Measurements from ENCODE around the gene NUP214. TPM values are rescaled to one million over a fixed set of nuclear protein-coding genes. Genes with fewer than 3 reads are reported as not detected.

The NUP214 gene
- total RNA-seq, 4 donors from 2014 or later = 36.1 to 104 (median 69.6) TPM

DNA sequence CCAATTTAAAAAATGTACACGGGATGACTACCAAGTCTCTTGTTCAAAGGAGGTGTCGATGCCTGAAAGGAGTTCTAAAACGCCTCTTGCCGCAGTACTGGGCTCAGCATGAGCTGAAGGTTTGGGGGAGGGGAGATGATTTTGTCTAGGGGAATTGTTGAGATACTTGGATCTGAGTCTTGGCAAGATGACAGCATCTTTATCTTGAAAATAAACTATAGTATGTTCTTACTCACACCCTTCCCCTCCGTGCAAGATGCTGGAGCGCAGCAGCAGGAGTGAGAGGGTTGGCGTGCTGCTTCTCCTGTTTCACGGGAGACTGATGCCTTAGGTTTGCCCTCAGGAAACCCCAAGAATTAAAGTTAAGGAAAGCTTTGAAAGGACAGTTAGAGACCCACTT is 103.6 kb downstream of the NUP214 start:
- no peaks in the 10 kb centered on the region for H3K27me3 ChIP-seq
- WGBS = 77% methylated on average over 8 of the region's 8 CpGs
- H3K4me1 ChIP-seq = peaks cover 12% of the 10 kb centered on the region
- TF ChIP-seq, protein P1, sequence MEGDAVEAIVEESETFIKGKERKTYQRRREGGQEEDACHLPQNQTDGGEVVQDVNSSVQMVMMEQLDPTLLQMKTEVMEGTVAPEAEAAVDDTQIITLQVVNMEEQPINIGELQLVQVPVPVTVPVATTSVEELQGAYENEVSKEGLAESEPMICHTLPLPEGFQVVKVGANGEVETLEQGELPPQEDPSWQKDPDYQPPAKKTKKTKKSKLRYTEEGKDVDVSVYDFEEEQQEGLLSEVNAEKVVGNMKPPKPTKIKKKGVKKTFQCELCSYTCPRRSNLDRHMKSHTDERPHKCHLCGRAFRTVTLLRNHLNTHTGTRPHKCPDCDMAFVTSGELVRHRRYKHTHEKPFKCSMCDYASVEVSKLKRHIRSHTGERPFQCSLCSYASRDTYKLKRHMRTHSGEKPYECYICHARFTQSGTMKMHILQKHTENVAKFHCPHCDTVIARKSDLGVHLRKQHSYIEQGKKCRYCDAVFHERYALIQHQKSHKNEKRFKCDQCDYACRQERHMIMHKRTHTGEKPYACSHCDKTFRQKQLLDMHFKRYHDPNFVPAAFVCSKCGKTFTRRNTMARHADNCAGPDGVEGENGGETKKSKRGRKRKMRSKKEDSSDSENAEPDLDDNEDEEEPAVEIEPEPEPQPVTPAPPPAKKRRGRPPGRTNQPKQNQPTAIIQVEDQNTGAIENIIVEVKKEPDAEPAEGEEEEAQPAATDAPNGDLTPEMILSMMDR (IDR thresholded peaks at IDR 0.05) = no peak
- TF ChIP-seq POLR2AphosphoS5 (IDR thresholded peaks at IDR 0.05) = no peak
- no peak for TF ChIP-seq POLR2A (IDR thresholded peaks at IDR 0.05)
- TF ChIP-seq EP300 (IDR thresholded peaks at IDR 0.05) = no peak
- H3K9me3 ChIP-seq = no peaks in the 10 kb centered on the region
- H3K27ac ChIP-seq = no peak overlapping the region
- no peak overlapping the region for H3K4me3 ChIP-seq
- DNase-seq (ENCODE audit: low spot score in 2 of 2) = no peak
- H3K36me3 ChIP-seq = peaks cover 51% of the 10 kb centered on the region

DNA sequence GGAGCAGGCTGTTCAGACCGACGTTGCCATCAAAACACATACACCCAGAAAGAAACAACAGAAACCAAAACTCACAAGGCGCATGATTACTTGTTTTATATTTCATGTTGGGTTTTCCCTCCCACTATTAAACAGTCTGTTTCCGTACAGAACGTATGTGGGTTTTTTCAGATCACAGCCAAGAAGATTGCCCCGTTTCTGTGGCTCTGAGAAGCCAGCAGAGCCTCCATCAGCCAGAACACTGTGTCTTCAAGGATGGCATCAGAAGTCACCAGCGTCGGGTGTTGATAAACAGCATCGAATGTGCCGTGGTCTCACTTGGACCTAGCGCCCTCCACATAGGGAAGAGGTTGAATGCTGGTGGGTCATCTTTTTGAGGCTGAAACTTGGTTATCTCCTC is 108.2 kb downstream of the NUP214 start:
- 88% methylated on average over 11 of the region's 11 CpGs for WGBS
- no peak for TF ChIP-seq POLR2A (IDR thresholded peaks at IDR 0.05)
- no peak for TF ChIP-seq EP300 (IDR thresholded peaks at IDR 0.05)
- no peak for TF ChIP-seq POLR2AphosphoS5 (IDR thresholded peaks at IDR 0.05)
- TF ChIP-seq, protein P1 (IDR thresholded peaks at IDR 0.05) = no peak
- Histone ChIP-seq H3K9me3 (no peaks in the 10 kb centered on the region), H3K27me3 (no peaks in the 10 kb centered on the region), H3K27ac (no peak overlapping the region), H3K36me3 (peaks cover 59% of the 10 kb centered on the region), H3K4me3 (no peak overlapping the region), H3K4me1 (peaks cover 10% of the 10 kb centered on the region)
- peak in 1 of 2 donors; percentile 55 for DNase-seq (ENCODE audit: low spot score in 2 of 2)

DNA sequence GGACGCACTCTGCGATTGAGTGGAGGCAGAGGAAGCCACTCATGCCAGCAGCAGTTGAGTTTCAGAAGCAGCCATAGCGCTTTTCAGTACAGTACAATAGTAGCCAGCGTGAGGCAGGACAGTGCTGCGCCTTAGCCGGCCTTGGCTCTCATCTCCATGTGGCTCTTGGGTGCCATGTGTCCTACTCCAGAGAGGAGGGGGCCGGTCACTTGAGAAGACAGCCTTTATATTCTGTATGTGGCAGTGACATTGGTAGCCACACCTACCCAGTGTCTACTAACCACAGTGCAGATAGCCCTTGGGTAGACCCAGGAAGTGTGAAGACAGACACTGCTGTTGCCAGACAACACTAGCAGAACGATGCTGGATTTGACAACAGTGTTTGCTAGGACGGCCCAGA is 108.6 kb downstream of the NUP214 start:
- Histone ChIP-seq H3K4me3 (no peak overlapping the region), H3K36me3 (peaks cover 58% of the 10 kb centered on the region), H3K27ac (no peak overlapping the region), H3K27me3 (no peaks in the 10 kb centered on the region), H3K4me1 (peaks cover 14% of the 10 kb centered on the region), H3K9me3 (no peaks in the 10 kb centered on the region)
- TF ChIP-seq POLR2AphosphoS5 (IDR thresholded peaks at IDR 0.05) (no peak), EP300 (IDR thresholded peaks at IDR 0.05) (no peak), POLR2A (IDR thresholded peaks at IDR 0.05) (no peak)
- TF ChIP-seq, protein P1 (IDR thresholded peaks at IDR 0.05) = no peak
- peak in 1 of 2 donors; percentile 59 for DNase-seq (ENCODE audit: low spot score in 2 of 2)
- 89% methylated on average over 9 of the region's 9 CpGs for WGBS

DNA sequence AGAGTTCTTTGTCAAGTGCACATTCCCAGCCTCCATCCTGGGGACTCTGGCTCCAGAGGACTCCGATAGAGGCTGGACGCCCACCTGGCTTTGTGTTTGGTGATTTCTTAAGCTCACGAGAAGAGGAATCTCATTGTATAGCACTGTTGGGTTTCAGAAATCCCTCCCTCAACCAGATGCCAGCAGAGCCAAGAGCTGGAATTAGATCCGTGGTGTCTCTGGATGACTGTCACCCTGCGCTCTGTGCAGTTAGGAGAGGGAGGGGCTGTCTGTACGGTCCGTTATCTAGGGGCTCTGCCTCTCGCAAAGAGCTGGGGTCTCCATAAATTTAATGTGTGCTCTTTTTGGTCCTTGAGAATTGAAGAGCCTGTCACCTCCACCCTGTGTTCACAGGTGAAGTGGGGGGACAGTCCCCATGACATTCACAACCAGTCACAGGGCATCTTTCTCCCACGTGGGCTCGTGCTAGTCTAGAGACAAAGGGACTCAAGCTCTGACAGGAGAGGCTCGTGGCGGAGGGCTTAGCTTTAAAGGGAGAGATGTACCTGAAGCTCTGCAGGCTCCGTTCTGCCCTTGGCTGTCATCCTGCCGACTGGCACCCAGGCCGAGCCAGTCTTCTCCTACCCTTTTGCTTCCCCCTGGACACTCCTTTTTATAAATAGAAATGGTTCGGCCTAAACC is 109.6 kb downstream of the NUP214 start:
- H3K4me3 ChIP-seq = no peak overlapping the region
- H3K27me3 ChIP-seq = no peaks in the 10 kb centered on the region
- H3K9me3 ChIP-seq = no peaks in the 10 kb centered on the region
- peaks cover 58% of the 10 kb centered on the region for H3K36me3 ChIP-seq
- no peak for TF ChIP-seq EP300 (IDR thresholded peaks at IDR 0.05)
- TF ChIP-seq POLR2A (IDR thresholded peaks at IDR 0.05) = no peak
- TF ChIP-seq POLR2AphosphoS5 (IDR thresholded peaks at IDR 0.05) = no peak
- TF ChIP-seq, protein P1 (IDR thresholded peaks at IDR 0.05) = no peak
- H3K27ac ChIP-seq = no peak overlapping the region
- WGBS = 91% methylated on average over 16 of the region's 16 CpGs
- peaks cover 16% of the 10 kb centered on the region for H3K4me1 ChIP-seq
- DNase-seq (ENCODE audit: low spot score in 2 of 2) = peak in 1 of 2 donors; percentile 72

DNA sequence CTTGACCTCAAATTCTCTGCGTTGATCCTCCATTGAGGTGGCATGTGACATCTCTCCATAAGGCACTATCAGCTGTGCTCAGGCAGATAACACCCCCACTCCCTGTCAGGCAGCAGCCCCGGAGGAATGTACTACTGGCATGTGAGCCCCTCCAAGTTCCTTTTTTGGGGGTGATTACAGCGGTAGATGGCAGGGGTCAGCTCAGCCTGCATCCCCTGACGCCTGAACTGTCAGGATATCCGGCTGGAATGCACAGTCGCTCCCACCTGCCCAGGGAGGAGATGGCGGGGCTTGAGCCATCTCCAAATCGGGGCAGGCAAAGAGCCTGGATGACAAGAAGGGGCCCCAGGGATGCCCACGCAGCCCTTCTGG is 110.1 kb downstream of the NUP214 start:
- no peak for TF ChIP-seq POLR2AphosphoS5 (IDR thresholded peaks at IDR 0.05)
- TF ChIP-seq, protein P1 (IDR thresholded peaks at IDR 0.05) = no peak
- TF ChIP-seq EP300 (IDR thresholded peaks at IDR 0.05) = no peak
- TF ChIP-seq POLR2A (IDR thresholded peaks at IDR 0.05) = no peak
- Histone ChIP-seq H3K4me1 (peaks cover 16% of the 10 kb centered on the region), H3K4me3 (no peak overlapping the region), H3K36me3 (peaks cover 52% of the 10 kb centered on the region), H3K27ac (no peak overlapping the region), H3K9me3 (no peaks in the 10 kb centered on the region), H3K27me3 (no peaks in the 10 kb centered on the region)
- WGBS = 76% methylated on average over 6 of the region's 9 CpGs
- DNase-seq (ENCODE audit: low spot score in 2 of 2) = peak in 1 of 2 donors; percentile 66
